HG02970 (cell line): ENCODE data around the gene NPTXR.

Experiments
- ATAC-seq: cut with Tn5 transposase; IDR thresholded peaks from one replicate; pipeline ENCODE4 v1.9.1; 2021; ENCODE audit warnings: mild to moderate bottlenecking, moderate library complexity, moderate number of reproducible peaks; ENCODE audit not compliant: unreplicated experiment, low FRiP score

Gene NPTXR

GRCh38 chr22:38843657-38844314, at the start of gene NPTXR:
Gene NPTXR, minus strand, starts transcription at chr22:38844028.
- no peak for ATAC-seq

DNA sequence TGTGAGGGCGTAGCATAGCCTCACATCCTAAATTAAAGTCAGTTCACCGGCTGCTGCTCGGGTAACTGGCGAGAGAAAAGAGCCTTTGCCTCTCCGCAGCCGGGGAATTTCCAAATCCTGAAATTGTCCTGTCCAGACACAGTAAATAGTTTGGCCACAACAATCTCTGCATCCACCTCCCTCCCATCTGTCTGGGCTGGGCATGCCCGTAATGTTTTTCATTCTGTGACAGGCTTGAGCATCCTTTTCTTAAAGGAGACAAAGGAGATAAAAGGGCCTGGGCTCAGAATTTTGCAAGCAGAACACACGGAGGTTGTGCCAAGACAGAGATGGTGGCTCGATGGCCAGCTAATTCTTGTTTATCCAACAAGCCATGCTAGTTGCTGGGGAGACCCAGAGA, 47.4 kb upstream of the NPTXR start:
- ATAC-seq: no peak

DNA sequence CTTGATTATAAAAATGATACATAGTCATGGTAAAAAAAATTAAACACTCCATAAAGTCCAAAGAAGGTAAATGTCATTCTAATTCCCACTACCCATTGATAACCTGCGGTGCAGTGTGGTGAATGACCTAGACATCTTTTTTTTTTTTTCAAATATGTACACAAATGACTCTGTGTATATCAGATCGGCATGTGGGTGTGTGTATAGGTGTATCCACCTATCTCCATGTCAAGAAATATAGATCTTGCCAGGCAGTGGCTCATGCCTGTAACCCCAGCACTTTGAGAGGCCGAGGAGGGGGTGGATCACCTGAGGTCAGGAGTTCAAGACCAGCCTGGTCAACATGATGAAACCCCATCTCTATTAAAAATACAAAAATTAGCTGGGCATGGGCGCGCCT, 46.5 kb upstream of the NPTXR start:
- no peak for ATAC-seq

GRCh38 chr22:38886333-38886732, 42.5 kb upstream of the NPTXR start:
- no peak for ATAC-seq

GRCh38 chr22:38882972-38883622, 39.3 kb upstream of the NPTXR start:
- ATAC-seq: no peak

GRCh38 chr22:38881997-38882879, 38.4 kb upstream of the NPTXR start:
- ATAC-seq: no peak

DNA sequence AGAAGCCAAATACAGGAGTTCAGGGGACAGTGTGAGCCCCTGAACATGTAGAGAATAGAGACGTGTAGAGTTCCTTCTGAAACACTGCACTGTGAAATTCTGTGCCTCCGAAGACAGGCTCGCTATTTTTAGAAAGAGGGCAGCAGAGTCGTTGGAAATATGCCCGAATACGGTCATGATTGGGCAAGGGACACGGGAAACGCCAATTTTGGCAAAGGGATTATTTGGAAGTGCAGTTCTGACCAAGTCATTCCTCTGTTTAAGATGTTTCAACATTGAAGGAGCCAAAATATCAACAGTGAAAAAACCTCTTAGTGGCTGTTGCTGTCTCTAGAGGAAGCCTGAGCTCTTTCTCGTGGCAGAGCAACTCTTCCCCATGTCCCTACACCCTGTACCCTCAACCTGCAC, 37.6 kb upstream of the NPTXR start:
- ATAC-seq: no peak

DNA sequence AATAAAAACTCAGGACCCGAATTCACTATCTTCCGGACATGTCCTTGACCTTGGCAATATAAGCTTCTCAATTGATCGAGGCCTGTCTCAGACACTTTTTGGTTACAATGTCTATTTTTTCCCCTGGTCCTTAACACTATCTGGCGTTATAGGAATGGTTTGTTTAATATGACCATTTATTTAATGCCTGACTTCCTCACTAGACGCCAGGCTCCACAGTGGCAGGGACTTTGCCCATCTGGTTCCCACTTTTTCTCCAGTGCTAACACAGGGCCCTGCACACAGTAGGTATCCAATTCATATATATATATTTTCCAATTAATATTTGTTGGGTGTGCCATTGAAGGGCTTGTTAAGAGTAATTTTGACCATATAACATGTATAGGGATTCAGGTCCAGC, 36.1 kb upstream of the NPTXR start:
- ATAC-seq: no peak

- no peak for ATAC-seq
These were observed 35.4 kb upstream of the NPTXR start for GRCh38 chr22:38879108-38879729.

DNA sequence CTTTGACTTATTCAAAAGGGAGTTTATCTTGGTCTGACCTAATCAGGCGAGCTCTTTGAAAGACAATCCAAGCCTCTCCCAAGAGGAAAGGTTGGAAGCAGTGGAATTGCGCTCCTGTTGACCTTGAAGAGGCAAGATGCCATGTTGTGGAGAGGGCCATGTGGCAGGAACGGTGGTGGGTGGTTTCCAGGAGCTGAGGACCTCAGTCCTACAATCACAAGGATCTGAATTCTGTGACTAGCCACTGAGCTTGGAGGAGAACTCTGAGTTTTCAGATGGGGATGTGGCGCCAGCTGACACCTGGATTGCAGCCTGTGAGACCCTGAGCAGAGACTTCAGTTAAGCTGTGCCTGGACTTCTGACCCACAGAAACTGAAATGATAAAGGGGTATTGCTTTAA, 34.2 kb upstream of the NPTXR start:
- no peak for ATAC-seq

DNA sequence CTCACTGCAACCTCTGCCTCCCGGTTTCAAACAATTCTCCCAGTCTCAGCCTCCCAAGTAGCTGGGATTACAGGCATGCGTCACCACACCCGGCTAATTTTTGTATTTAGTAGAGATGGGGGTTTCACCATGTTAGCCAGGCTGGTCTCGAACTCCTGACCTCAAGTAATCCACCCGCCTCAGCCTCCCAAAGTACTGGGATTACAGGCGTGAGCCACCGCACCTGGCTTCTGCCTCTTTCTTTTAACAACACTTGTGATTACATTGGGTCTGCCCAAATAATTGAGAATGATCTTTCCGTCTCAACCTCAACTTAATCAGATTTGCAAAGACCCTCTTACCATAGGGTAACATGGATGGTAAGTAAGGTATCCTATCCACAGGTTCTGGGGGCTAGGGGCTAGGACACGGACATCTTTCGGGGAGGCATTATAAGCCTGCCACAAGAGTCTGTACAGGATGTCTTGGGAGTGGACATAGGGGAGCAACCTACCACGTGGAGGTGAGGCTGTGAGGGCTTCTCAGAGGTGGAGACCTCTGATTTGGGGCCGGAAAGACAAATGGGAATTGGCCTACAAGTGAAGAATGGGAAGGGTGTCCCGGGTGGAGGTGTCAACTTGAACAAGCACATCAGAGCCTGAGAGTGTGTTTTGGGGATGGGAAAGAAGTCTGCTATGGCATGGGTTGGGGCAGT, 30.8 kb upstream of the NPTXR start:
- no peak for ATAC-seq

GRCh38 chr22:38873469-38874411, 29.9 kb upstream of the NPTXR start:
- ATAC-seq: no peak

GRCh38 chr22:38872831-38873248, 29.0 kb upstream of the NPTXR start:
- no peak for ATAC-seq

DNA sequence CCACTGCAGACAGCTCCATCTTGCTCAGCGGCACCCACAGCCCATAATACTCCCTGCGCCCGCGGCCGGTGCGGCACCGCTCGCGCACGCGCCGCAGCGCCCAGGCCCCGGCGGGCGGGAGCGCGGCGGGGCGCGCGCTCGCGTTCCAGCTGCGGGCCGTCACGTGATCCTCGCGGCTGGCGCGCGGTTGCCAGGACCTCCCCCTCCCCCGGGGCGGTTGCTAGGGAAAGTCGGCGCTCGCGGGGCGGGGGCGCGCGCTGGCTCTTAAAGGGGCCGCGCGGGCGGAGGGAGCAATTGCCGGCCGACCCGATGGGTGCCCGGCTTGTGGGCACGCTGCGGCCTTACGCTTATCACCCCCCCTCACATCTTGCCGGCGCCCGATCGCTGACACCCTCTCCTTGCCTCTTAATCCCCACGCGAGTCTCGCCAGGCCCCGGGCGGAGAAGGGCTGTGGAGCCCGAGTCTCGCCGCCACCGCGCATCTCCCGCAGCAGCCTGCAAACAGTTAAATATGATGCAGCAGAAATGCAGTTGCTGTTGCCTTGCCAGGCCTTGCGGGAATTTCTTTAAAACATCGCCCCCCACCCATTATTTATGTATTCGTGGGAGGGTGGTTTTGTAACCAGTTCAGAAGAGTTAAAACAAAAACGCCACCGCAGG, 28.5 kb upstream of the NPTXR start, which contains the start of gene CBX6:
CBX6 (minus strand) TSS at position 45 of the 659 bp plus-strand sequence; CDS start at position 19, 26 bp downstream.
- peak; percentile 71 for ATAC-seq

DNA sequence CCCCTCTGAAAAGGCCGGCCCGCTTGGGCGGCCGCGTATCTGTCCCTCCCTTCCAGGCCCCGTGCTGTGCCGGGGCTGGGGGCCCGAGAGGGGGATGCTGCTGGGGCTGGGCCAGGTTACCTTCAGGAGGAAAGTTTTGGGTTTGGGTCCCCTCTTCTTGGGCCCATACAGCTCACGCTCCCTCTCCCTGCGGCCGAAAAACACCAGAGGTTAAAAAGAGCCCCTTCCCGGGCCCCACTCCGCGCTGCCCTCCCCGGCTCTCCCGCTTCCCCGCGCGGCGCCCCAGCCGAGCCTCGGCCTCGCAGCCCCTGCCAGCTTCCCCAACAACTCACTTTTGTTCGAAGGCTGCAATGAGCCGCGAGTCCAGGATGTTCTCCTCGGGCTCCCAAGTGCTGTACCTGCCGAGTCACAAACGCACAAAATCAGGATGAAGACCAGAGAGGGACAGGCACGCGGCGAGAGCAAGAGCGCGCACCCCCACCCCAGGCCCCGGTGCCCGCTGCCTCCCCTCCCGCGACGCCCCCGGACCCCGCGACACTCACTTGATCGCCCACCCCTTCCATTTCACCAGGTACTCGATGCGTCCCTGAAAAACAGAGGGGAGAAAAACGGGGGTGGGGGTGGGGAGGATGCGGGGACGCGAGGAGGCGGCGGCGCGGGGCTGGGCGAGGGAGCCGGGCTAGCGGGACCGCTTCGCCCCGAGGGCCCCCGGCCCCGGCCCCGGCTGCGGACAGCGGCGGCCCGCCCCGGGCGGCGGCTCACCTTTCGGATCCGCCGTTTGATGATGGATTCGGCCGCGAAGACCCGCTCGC, 27.7 kb upstream of the NPTXR start:
- ATAC-seq: peak; percentile 28

DNA sequence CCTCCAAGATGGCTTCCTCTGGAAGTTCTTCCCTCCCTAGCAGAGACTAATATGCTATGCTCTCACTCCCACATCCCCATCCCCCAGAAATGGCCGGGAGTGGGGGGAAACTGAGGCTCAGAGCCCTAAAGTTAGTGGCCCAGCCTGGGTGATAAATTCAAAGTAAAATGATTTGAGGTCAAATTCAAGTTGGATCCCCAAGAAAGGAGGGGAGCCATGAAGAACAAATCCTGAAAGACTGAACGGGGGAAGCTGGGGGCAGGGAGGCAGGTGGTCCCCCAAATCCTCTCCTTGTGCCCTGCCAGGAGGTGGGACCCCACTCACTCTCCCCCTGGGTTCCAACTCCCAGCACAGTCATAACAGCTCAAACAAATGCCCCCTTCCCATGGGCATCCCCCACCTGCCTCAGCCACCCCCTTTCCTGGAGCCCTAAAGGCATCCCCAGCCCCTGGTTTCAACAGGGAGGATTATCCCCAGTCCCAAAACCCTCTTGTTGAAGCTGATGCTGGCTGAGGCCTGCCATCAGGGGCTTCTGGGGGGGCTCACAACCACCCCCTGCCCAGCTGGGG, 27.0 kb upstream of the NPTXR start:
- no peak for ATAC-seq

GRCh38 chr22:38870312-38870741, 26.5 kb upstream of the NPTXR start:
- ATAC-seq: no peak
